Smooth muscle cell (in vitro differentiated cells): ENCODE data around the gene AIFM3. TPM values are rescaled to one million over a fixed set of nuclear protein-coding genes. Genes with fewer than 3 reads are reported as not detected.

Experiments
- DNase-seq: peaks from one replicate; lab custom pipeline; 2025; ENCODE audit not compliant: unreplicated experiment; lab: John Stamatoyannopoulos, UW
- H2AFZ ChIP-seq: fragments of 200-600 bp; sonication (generic); 2 replicates; pipeline ENCODE4 v1.6.0; 2016; ENCODE audit warnings: antibody characterized with exemption, low read depth, mild to moderate bottlenecking
- H3F3A ChIP-seq: fragments of 200-600 bp; sonication (generic); 2 replicates; pipeline ENCODE4 v1.6.0; 2017; ENCODE audit warnings: antibody characterized with exemption, low read depth
- H3K27ac ChIP-seq: fragments of 200-600 bp; sonication (generic); 2 replicates; pipeline ENCODE4 v1.5.1; 2016; ENCODE audit warnings: low read depth, mild to moderate bottlenecking
- H3K27me3 ChIP-seq: fragments of 200-600 bp; sonication (generic); 2 replicates; pipeline ENCODE4 v1.6.1; 2016; ENCODE audit warnings: low read depth, mild to moderate bottlenecking
- H3K36me3 ChIP-seq: fragments of 200-600 bp; sonication (generic); 2 replicates; pipeline ENCODE4 v1.5.1; 2016; ENCODE audit warnings: low read depth
- H3K4me1 ChIP-seq: fragments of 200-600 bp; sonication (generic); 2 replicates; pipeline ENCODE4 v1.5.1; 2016; ENCODE audit warnings: low read depth
- H3K4me2 ChIP-seq: fragments of 200-600 bp; sonication (generic); 2 replicates; pipeline ENCODE4 v1.6.0; 2016; ENCODE audit warnings: mild to moderate bottlenecking
- H3K4me3 ChIP-seq: fragments of 200-600 bp; sonication (generic); 2 replicates; pipeline ENCODE4 v1.5.1; 2016; ENCODE audit warnings: mild to moderate bottlenecking
- H3K79me2 ChIP-seq: fragments of 200-600 bp; sonication (generic); 2 replicates; pipeline ENCODE4 v1.6.0; 2016; ENCODE audit warnings: low read depth, mild to moderate bottlenecking
- H3K9ac ChIP-seq: fragments of 200-600 bp; sonication (generic); 2 replicates; pipeline ENCODE4 v1.6.0; 2016; ENCODE audit warnings: low read depth
- H3K9me3 ChIP-seq: fragments of 200-600 bp; sonication (generic); replicated peaks from 2 replicates; pipeline ENCODE4 v1.5.1; 2016; ENCODE audit warnings: low read depth
- H4K20me1 ChIP-seq: fragments of 200-600 bp; sonication (generic); 2 replicates; pipeline ENCODE4 v1.6.0; 2016; ENCODE audit warnings: low read depth
- CTCF ChIP-seq: fragments of 200-600 bp; sonication (generic); IDR thresholded peaks from 2 replicates; pipeline ENCODE4 v1.5.1; 2017; ENCODE audit warnings: borderline replicate concordance, mild to moderate bottlenecking, antibody characterized with exemption; ENCODE audit not compliant: insufficient read depth, poor library complexity, severe bottlenecking
- WGBS: methylation state at CpG from one replicate; pipeline ENCODE4 v1.1.7; 2016; ENCODE audit warnings: low lambda C conversion rate; 5-methylcytosine and 5-hydroxymethylcytosine counted together
- polyA plus RNA-seq: library from polyadenylated mRNA; unstranded; fragments of >200 nt; fragmentation: Nextera tagmentation; extraction: Ambion mirVana; gene quantifications from 2 replicates; pipeline ENCODE4 v1.2.1, GENCODE V29; 2016
- total RNA-seq: library from RNA; depleted of rRNA; stranded (reverse); fragments of >200 nt; gene quantifications from 2 replicates; pipeline ENCODE4 v1.2.3, GENCODE V29; 2014

The AIFM3 gene
- total and polyA plus RNA-seq, 2 experiments from 2014 or later: 0.85 TPM; not detected in 1

DNA sequence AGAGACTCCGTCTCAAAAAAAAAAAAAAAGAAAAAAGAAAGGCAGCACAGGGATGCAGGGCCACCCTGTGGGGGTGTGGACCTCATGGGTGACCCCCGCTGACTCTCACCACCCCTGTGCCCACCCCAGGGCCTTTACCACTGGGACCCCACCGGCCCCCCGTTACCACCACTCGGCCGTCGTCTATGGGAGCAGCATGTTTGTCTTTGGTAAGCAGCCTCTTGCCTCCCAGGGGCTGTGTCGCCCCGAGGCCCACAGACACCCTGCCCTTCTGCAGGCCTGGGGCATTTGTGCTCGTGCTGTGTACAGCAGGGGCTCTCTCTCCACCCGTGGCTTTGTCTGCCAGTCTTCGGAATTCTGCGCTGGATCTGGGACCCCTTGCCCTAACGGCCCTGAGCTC is 20.3 kb downstream of the AIFM3 start:
- no peak overlapping the region for H2AFZ ChIP-seq
- no peaks in the 10 kb centered on the region for H3K27me3 ChIP-seq
- no peak overlapping the region for H3K9ac ChIP-seq
- H3K36me3 ChIP-seq: no peaks in the 10 kb centered on the region
- no peak for DNase-seq
- WGBS: 98% methylated on average over 13 of the region's 14 CpGs
- H3K9me3 ChIP-seq: no peaks in the 10 kb centered on the region
- H3K27ac ChIP-seq: no peak overlapping the region
- no peaks in the 10 kb centered on the region for H3F3A ChIP-seq
- no peak overlapping the region for H3K4me2 ChIP-seq
- no peak for TF ChIP-seq CTCF
- H3K4me3 ChIP-seq: no peak overlapping the region
- H3K79me2 ChIP-seq: peaks cover 16% of the 10 kb centered on the region
- no peaks in the 10 kb centered on the region for H4K20me1 ChIP-seq
- H3K4me1 ChIP-seq: peaks cover 6% of the 10 kb centered on the region

DNA sequence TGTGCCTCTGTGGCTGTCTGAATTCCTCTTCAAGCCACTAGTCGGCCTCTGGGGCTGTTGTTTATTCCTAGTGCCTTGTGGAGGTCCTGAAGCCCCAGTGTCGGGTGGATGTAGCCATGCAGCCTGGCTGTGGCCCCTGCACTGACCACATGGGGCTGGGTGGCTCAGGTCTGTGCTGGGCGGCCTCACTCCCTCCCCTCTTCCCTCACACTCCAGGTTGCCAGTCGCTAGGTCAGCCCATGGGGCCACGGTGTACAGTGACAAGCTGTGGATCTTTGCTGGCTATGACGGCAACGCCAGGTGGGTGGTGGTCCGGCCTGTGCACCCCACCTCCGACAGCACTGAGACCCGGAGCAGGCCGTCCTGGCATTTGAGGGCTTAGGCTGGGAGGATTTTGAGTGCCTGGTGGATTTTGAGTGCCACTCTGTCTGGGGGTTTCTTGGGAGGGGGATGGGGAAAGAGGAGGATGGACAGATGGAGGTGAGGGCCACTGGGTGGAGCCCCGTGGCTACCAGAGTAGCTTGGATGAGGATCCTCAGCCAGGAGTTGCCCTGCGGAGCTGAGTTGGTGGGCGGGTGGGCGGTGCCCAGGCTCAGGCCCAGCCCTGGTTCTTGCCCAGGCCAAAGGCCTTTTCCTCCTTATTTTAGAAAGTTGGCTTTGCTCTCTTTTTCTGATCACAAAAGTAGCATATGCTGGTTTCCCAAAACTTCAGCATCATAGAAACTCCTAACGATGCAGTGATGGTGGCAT is 21.7 kb downstream of the AIFM3 start:
- Histone ChIP-seq H3K4me2 (no peak overlapping the region), H4K20me1 (no peaks in the 10 kb centered on the region), H3K79me2 (peaks cover 4% of the 10 kb centered on the region), H3K27me3 (no peaks in the 10 kb centered on the region), H3K9me3 (no peaks in the 10 kb centered on the region), H3F3A (no peaks in the 10 kb centered on the region), H3K4me3 (no peak overlapping the region), H2AFZ (no peak overlapping the region), H3K36me3 (no peaks in the 10 kb centered on the region), H3K27ac (no peak overlapping the region), H3K9ac (no peak overlapping the region), H3K4me1 (no peaks in the 10 kb centered on the region)
- no peak for DNase-seq
- WGBS: 95% methylated on average over 16 of the region's 16 CpGs
- no peak for TF ChIP-seq CTCF

DNA sequence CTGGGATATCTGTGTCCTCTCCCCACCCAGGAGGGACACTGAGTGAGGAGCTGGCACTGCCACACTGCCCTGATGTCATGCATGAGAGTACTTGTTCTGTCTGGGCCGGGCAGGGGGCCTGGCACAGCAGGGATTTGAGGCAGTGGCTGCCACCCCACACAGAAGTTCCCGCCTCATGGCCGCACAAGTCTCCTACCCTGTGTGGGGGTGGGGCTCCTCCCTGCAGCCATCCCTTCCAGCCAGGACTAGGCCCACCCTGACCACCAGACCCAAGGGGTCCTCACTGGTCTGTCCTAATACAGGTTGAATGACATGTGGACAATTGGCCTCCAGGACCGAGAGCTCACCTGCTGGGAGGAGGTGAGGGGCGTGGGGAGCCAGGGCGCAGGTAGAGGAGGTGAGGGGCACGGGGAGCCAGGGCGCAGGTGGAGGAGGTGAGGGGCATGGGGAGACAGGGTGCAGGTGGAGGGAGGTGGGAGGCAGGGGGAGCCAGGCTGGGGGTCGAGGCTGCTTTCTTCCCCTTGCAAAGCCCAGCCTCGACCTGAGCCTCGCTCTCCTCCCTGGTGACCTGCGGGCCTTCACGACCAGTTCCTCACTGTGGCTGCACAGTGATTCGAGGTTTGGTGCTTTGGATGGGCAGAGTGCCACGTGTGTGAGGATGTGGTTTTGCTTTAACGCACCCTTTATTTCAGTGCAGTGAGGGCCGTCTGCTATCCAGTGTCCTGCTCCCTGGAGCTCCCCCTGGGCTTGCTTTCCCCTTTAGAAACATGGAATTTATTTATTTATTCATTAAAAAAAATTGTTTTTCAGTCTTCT is 22.5 kb downstream of the AIFM3 start:
- Histone ChIP-seq H3K79me2 (no peaks in the 10 kb centered on the region), H2AFZ (no peak overlapping the region), H3K27me3 (no peaks in the 10 kb centered on the region), H3K27ac (no peak overlapping the region), H3F3A (no peaks in the 10 kb centered on the region), H3K9ac (no peak overlapping the region), H3K4me1 (no peaks in the 10 kb centered on the region), H3K9me3 (no peaks in the 10 kb centered on the region), H3K36me3 (no peaks in the 10 kb centered on the region), H4K20me1 (no peaks in the 10 kb centered on the region), H3K4me3 (no peak overlapping the region), H3K4me2 (no peak overlapping the region)
- 78% methylated on average over 17 of the region's 17 CpGs for WGBS
- no peak for DNase-seq
- TF ChIP-seq CTCF: no peak
